ENCODE measurements around the gene SNAPIN.
A peak's percentile ranks its signal among the peaks of the same experiment; 100 is the strongest.

Gene SNAPIN

DNA sequence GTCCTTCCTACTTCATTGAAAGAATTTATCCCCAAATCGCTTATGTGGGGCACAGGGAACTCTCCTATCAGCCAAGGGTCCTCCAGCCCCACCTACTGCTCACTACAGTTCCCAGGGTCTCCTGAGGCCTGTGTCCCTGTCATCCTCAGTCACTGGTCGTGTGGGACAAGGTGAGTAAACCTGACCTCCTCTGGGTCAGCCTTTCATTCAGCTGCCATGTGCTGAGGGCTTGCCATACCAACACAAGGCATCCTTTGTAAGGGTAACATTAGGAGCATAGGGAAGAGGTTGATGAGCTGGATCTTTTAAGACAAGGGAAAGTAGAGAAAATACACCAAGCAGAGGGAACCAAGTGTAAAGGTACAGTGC is 11.2 kb upstream of the SNAPIN start:
- no peak for TF ChIP-seq YY1 (IDR thresholded peaks at IDR 0.05; ENCODE audit: insufficient read depth, insufficient read length)
- no peak for TF ChIP-seq SUZ12 (IDR thresholded peaks at IDR 0.05; ENCODE audit: extremely low read depth, insufficient read depth, insufficient read length)
- no peak for TF ChIP-seq ZNF274 (IDR thresholded peaks at IDR 0.05; ENCODE audit: low read depth, low read length)
- DNase-seq (ENCODE audit: low read depth, low spot score), result no peak
- peaks cover 3% of the 10 kb centered on the region for H3K4me1 ChIP-seq (ENCODE audit: insufficient read depth, insufficient read length)
- H3K4me3 ChIP-seq (ENCODE audit: insufficient read length, low read depth), result no peak overlapping the region
- no peaks in the 10 kb centered on the region for H3K9me3 ChIP-seq (ENCODE audit: insufficient read depth, low read length)
- H3K27me3 ChIP-seq (ENCODE audit: insufficient read depth, insufficient read length), result no peaks in the 10 kb centered on the region
- peaks cover 51% of the 10 kb centered on the region for H3K36me3 ChIP-seq (ENCODE audit: insufficient read depth, insufficient read length, low read length)
- H3K9ac ChIP-seq (ENCODE audit: insufficient read length, low read depth), result no peak overlapping the region

DNA sequence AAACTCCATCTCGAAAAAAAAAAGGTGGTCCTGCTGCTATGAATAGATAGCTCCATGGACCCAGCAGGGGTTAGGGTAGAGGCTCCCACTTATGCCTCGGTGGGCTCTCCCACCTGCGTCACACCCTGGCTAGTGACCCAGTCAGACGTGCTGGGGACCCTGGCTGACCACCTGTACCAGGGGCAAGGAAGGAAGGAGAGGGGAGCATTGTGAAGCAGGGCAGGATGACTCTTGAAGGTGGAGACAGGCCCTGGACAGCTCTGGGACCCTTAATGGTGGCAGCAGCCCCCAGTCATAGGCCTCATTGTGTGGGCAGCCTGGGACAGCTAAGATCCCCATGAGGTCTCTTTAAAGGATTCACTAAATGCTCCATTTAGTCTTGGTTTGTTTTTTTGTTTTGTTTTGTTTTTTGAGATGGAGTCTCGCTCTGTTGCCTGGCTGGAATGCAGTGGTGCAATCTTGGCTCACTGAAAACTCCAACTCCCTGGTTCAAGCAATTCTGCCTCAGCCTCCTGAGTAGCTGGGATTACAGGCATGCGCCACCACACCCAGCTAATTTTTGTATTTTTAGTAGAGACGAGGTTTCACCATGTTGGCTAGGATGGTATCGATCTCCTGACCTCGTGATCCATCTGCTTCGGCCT is 10.4 kb upstream of the SNAPIN start:
- Histone ChIP-seq H3K4me1 (ENCODE audit: insufficient read depth, insufficient read length) (peaks cover 3% of the 10 kb centered on the region), H3K9ac (ENCODE audit: insufficient read length, low read depth) (no peak overlapping the region), H3K4me3 (ENCODE audit: insufficient read length, low read depth) (no peak overlapping the region), H3K36me3 (ENCODE audit: insufficient read depth, insufficient read length, low read length) (peaks cover 43% of the 10 kb centered on the region), H3K27me3 (ENCODE audit: insufficient read depth, insufficient read length) (no peaks in the 10 kb centered on the region), H3K9me3 (ENCODE audit: insufficient read depth, low read length) (no peaks in the 10 kb centered on the region)
- no peak for DNase-seq (ENCODE audit: low read depth, low spot score)
- no peak for TF ChIP-seq YY1 (IDR thresholded peaks at IDR 0.05; ENCODE audit: insufficient read depth, insufficient read length)
- TF ChIP-seq SUZ12 (IDR thresholded peaks at IDR 0.05; ENCODE audit: extremely low read depth, insufficient read depth, insufficient read length), result no peak
- no peak for TF ChIP-seq ZNF274 (IDR thresholded peaks at IDR 0.05; ENCODE audit: low read depth, low read length)

DNA sequence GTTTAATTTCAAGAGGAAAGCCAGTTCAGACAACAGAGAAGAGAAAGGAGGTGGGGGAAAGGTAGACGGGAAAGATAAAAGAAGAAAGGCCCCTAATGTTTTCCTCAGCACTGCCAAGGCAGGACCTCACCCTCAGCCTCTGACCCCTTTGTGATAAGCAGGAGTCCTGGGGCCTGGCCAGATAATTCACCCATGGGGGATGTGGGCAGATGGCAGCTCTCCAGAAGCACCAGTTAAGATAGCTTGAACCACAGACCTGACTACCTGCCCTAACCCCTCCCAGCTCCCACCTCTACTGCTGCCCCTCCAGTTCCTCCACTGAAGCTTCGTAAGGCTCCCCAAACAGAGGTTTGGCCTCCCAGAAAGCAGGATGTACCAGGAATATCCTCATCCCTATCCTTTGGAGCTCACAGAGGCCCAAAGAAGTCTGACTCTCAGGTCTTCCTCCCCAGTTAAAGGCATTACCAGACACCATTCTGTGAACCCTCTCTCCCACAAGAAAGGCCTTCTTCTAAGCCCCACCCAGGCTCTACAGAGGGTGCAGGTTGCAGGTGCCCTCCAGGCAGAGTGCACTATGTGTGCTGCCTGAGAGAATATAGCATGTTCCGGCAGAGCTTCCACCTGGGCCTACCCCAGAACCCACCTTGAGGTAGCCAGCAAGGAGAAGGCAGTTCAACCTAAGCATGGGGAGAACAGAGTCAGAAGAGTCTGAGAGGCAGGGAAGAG is 9.2 kb upstream of the SNAPIN start:
- Histone ChIP-seq H3K27me3 (ENCODE audit: insufficient read depth, insufficient read length) (no peaks in the 10 kb centered on the region), H3K9me3 (ENCODE audit: insufficient read depth, low read length) (no peaks in the 10 kb centered on the region), H3K9ac (ENCODE audit: insufficient read length, low read depth) (no peak overlapping the region), H3K4me1 (ENCODE audit: insufficient read depth, insufficient read length) (peaks cover 3% of the 10 kb centered on the region), H3K4me3 (ENCODE audit: insufficient read length, low read depth) (no peak overlapping the region), H3K36me3 (ENCODE audit: insufficient read depth, insufficient read length, low read length) (peaks cover 31% of the 10 kb centered on the region)
- no peak for DNase-seq (ENCODE audit: low read depth, low spot score)
- TF ChIP-seq SUZ12 (IDR thresholded peaks at IDR 0.05; ENCODE audit: extremely low read depth, insufficient read depth, insufficient read length), result no peak
- no peak for TF ChIP-seq YY1 (IDR thresholded peaks at IDR 0.05; ENCODE audit: insufficient read depth, insufficient read length)
- no peak for TF ChIP-seq ZNF274 (IDR thresholded peaks at IDR 0.05; ENCODE audit: low read depth, low read length)

DNA sequence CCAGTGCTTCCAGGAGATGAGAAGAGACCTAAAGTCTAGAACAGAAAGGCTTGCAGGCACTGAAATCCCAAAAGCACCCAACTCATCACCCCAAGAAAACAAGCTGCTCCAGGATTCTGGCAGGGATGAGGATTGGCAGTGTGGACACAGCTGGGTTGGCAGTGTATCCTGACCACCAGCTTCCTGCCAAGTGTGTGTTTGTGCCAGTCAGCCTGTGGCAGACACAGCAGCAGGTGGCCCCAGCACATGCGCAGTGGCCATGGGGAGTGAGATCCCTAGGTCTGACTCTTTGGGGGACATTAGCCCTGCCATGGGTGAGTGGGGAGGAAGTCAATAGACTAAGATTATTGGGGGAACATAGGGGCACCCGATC is 8.7 kb upstream of the SNAPIN start:
- peaks cover 3% of the 10 kb centered on the region for H3K4me1 ChIP-seq (ENCODE audit: insufficient read depth, insufficient read length)
- H3K9ac ChIP-seq (ENCODE audit: insufficient read length, low read depth), result no peak overlapping the region
- DNase-seq (ENCODE audit: low read depth, low spot score), result no peak
- no peak for TF ChIP-seq SUZ12 (IDR thresholded peaks at IDR 0.05; ENCODE audit: extremely low read depth, insufficient read depth, insufficient read length)
- no peak overlapping the region for H3K4me3 ChIP-seq (ENCODE audit: insufficient read length, low read depth)
- no peaks in the 10 kb centered on the region for H3K9me3 ChIP-seq (ENCODE audit: insufficient read depth, low read length)
- peaks cover 26% of the 10 kb centered on the region for H3K36me3 ChIP-seq (ENCODE audit: insufficient read depth, insufficient read length, low read length)
- H3K27me3 ChIP-seq (ENCODE audit: insufficient read depth, insufficient read length), result no peaks in the 10 kb centered on the region

DNA sequence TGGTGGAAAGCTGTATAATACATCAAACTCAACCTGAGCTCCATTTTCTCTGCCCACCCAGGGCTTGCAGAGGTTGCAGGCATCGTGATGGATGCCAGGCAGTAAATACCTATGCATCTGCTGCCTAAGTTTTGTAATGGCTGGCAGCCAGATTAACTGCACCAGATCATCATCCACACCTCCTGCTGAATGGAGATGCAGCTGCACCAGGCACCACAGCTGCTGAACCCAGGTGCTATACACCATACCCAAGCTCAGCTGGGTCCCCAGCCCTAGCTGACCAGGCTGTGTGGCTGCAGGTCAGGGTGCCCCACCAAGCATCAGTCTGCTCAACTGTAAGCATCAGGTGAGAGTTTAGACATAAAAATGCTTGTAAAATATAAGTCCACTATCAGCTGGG is 6.7 kb upstream of the SNAPIN start:
- Histone ChIP-seq H3K9me3 (ENCODE audit: insufficient read depth, low read length) (no peaks in the 10 kb centered on the region), H3K9ac (ENCODE audit: insufficient read length, low read depth) (no peak overlapping the region), H3K4me3 (ENCODE audit: insufficient read length, low read depth) (no peak overlapping the region), H3K36me3 (ENCODE audit: insufficient read depth, insufficient read length, low read length) (peaks cover 7% of the 10 kb centered on the region), H3K27me3 (ENCODE audit: insufficient read depth, insufficient read length) (no peaks in the 10 kb centered on the region), H3K4me1 (ENCODE audit: insufficient read depth, insufficient read length) (peaks cover 3% of the 10 kb centered on the region)
- no peak for TF ChIP-seq ZNF274 (IDR thresholded peaks at IDR 0.05; ENCODE audit: low read depth, low read length)
- no peak for TF ChIP-seq YY1 (IDR thresholded peaks at IDR 0.05; ENCODE audit: insufficient read depth, insufficient read length)
- no peak for TF ChIP-seq SUZ12 (IDR thresholded peaks at IDR 0.05; ENCODE audit: extremely low read depth, insufficient read depth, insufficient read length)
- no peak for DNase-seq (ENCODE audit: low read depth, low spot score)

DNA sequence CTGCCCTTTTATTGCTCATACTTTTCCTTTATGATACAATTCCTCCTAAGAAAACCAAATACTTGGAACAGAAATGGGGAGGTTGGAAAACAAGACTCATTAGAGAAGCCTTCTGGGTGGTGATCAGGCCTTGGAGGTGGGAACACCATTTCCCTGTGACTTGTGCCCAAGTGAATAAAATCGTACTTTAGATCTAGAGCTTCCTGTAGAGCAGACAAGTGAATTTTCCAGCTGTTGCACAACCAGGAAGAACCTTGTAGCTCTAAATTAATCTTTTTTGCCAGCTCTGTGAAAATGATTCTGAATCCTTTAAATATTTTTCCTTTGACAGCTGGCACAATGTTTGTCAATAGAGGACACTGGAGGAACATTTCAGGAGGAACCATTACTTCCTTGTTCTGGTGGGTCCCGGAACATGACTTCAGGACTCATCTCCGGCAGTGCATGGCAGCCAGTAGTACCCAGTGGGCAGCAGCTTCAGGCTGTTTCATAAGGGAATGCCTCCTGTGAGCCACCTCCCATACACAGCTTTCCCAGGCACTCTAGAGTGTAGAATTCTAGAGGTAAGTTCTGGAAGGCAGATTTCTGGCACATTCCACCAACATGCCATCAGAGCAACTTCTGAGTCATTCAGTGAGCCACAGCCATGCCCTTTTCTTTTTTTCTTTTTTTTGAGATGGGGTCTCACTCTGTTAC is 5.5 kb upstream of the SNAPIN start:
- no peak for DNase-seq (ENCODE audit: low read depth, low spot score)
- Histone ChIP-seq H3K4me1 (ENCODE audit: insufficient read depth, insufficient read length) (peaks cover 3% of the 10 kb centered on the region), H3K36me3 (ENCODE audit: insufficient read depth, insufficient read length, low read length) (no peaks in the 10 kb centered on the region), H3K27me3 (ENCODE audit: insufficient read depth, insufficient read length) (no peaks in the 10 kb centered on the region), H3K4me3 (ENCODE audit: insufficient read length, low read depth) (no peak overlapping the region), H3K9me3 (ENCODE audit: insufficient read depth, low read length) (no peaks in the 10 kb centered on the region), H3K9ac (ENCODE audit: insufficient read length, low read depth) (no peak overlapping the region)
- TF ChIP-seq YY1 (IDR thresholded peaks at IDR 0.05; ENCODE audit: insufficient read depth, insufficient read length), result no peak
- no peak for TF ChIP-seq ZNF274 (IDR thresholded peaks at IDR 0.05; ENCODE audit: low read depth, low read length)
- no peak for TF ChIP-seq SUZ12 (IDR thresholded peaks at IDR 0.05; ENCODE audit: extremely low read depth, insufficient read depth, insufficient read length)

DNA sequence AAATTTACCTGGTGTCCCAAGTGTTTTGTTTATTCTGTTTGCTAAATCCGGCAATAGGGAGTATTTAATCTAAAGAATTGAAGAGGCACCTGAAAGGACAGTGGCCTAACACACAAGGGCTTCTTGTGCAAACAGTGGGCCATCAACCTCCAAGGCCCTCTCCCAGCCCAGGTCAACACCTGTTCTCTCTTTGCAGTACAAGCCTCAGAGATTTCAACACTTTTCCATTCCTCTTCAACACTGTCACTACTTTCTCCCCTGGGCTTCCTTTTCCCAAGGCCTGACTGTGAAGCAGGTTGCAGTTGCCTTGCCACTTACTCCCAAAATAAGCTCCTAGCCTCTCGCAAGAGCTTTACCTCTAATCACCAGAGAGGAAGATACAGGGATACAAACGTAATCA is 3.2 kb upstream of the SNAPIN start:
- Histone ChIP-seq H3K9me3 (ENCODE audit: insufficient read depth, low read length) (no peaks in the 10 kb centered on the region), H3K4me1 (ENCODE audit: insufficient read depth, insufficient read length) (no peaks in the 10 kb centered on the region), H3K27me3 (ENCODE audit: insufficient read depth, insufficient read length) (no peaks in the 10 kb centered on the region), H3K4me3 (ENCODE audit: insufficient read length, low read depth) (no peak overlapping the region), H3K36me3 (ENCODE audit: insufficient read depth, insufficient read length, low read length) (peaks cover 5% of the 10 kb centered on the region), H3K9ac (ENCODE audit: insufficient read length, low read depth) (peak overlapping the region; percentile 9)
- no peak for DNase-seq (ENCODE audit: low read depth, low spot score)
- TF ChIP-seq YY1 (IDR thresholded peaks at IDR 0.05; ENCODE audit: insufficient read depth, insufficient read length) (no peak), SUZ12 (IDR thresholded peaks at IDR 0.05; ENCODE audit: extremely low read depth, insufficient read depth, insufficient read length) (no peak), ZNF274 (IDR thresholded peaks at IDR 0.05; ENCODE audit: low read depth, low read length) (no peak)
